ENCODE results near the gene TOMM34. TPM values are rescaled to one million over a fixed set of nuclear protein-coding genes. Genes with fewer than 3 reads are reported as not detected.

TOMM34 gene
- total and polyA plus RNA-seq, 9 of the 15 experiments (the other 6 are each of a cell fraction or from before 2014, with no cell fraction given), result 18.1 to 69.4 (median 41.7) TPM

GRCh38 chr20:44962483-44962882, 2.3 kb upstream of the TOMM34 start (continued):
- TF ChIP-seq RCOR1 (IDR thresholded peaks at IDR 0.05; ENCODE audit: borderline replicate concordance in 1 of 2, low read depth in 2 of 2, low read length in 2 of 2), result peak in 1 of 2 experiments; percentile 71; a peak in 2 of 4 replicates
- no peak for TF ChIP-seq SMAD4 (CRISPR knock-in tag; conservative IDR thresholded peaks at IDR 0.05)
- TF ChIP-seq ESRRA (IDR thresholded peaks at IDR 0.05; ENCODE audit: borderline replicate concordance, low read depth), result no peak
- no peak for TF ChIP-seq PATZ1 (CRISPR knock-in tag; IDR thresholded peaks at IDR 0.05; ENCODE audit: borderline replicate concordance)
- no peak for TF ChIP-seq POU5F1 (IDR thresholded peaks at IDR 0.05; ENCODE audit: borderline replicate concordance, low read depth, low read length, partially characterized antibody)
- peak in 1 of 2 experiments; percentile 12; a peak in 1 of 4 replicates for TF ChIP-seq HDAC1 (IDR thresholded peaks at IDR 0.05)
- peak; percentile 98 for TF ChIP-seq SMARCA5 (IDR thresholded peaks at IDR 0.05)
- TF ChIP-seq AFF1 (IDR thresholded peaks at IDR 0.05; ENCODE audit: low read depth in 1 of 2, partially characterized antibody in 2 of 2), result no peak
- TF ChIP-seq TCF3 (CRISPR knock-in tag; IDR thresholded peaks at IDR 0.05), result no peak
- peak; percentile 91 for TF ChIP-seq C11orf30 (IDR thresholded peaks at IDR 0.05; ENCODE audit: low read depth)
- no peak for TF ChIP-seq HOXB6 (CRISPR knock-in tag; IDR thresholded peaks at IDR 0.05; ENCODE audit: borderline replicate concordance)
- no peak for TF ChIP-seq ARID1B (IDR thresholded peaks at IDR 0.05)
- TF ChIP-seq PHF20 (IDR thresholded peaks at IDR 0.05; ENCODE audit: partially characterized antibody), result peak; percentile 52
- TF ChIP-seq RBM25 (IDR thresholded peaks at IDR 0.05; ENCODE audit: low read depth, low read length, severe bottlenecking), result peak; percentile 96
- TF ChIP-seq ZNF316 (IDR thresholded peaks at IDR 0.05), result peak; percentile 97
- TF ChIP-seq BCL6 (CRISPR knock-in tag; IDR thresholded peaks at IDR 0.05), result no peak
- no peak for TF ChIP-seq CUX1 (CRISPR knock-in tag; IDR thresholded peaks at IDR 0.05)
